ENCODE data around the gene KCNJ9.

- TF ChIP-seq SP1 (IDR thresholded peaks at IDR 0.05), result no peak
- no peak for TF ChIP-seq SUZ12 (IDR thresholded peaks at IDR 0.05)
- TF ChIP-seq BHLHE40 (IDR thresholded peaks at IDR 0.05; ENCODE audit: borderline replicate concordance), result no peak
- no peak for TF ChIP-seq FOXK2 (IDR thresholded peaks at IDR 0.05)
- no peak for TF ChIP-seq L3MBTL2 (conservative IDR thresholded peaks at IDR 0.05)
- no peak for TF ChIP-seq FOXM1 (IDR thresholded peaks at IDR 0.05; ENCODE audit: borderline replicate concordance)
- TF ChIP-seq CTBP1 (IDR thresholded peaks at IDR 0.05; ENCODE audit: borderline replicate concordance), result no peak
Observed at GRCh38 chr1:160105155-160105554, 23.8 kb downstream of the KCNJ9 start.

Measured in HEK293T (cell line).